Islet precursor cell (in vitro differentiated cells): ENCODE data around the gene BAZ1A.
"Not testable (repeated sequence)": the region's sequence is repeated elsewhere in the genome, so short reads cannot be mapped to it uniquely, and the experiment has no call there.

Experiments used
- DNase-seq: peaks from one replicate; pipeline ENCODE4 v3.0.0-alpha.2; 2018

Gene BAZ1A

DNA sequence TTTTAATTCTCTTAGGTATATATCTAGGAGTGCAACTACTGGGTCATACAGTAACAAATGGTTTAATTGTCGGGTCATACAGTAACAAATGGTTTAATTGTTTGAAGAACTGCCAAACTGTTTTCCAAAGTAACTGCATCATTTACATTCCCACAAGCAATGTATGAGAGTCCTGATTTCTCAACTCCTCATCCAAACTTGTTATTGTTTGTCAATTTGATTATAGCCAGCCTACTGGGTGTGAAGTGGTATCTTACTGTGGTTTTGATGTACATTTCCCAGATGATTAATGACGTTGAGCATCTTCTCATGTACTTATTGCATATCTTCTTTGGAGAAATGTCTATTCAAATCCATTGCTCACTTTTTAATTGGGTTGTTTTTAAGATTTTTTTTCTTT, 93.1 kb downstream of the BAZ1A start:
- DNase-seq, result no peak

DNA sequence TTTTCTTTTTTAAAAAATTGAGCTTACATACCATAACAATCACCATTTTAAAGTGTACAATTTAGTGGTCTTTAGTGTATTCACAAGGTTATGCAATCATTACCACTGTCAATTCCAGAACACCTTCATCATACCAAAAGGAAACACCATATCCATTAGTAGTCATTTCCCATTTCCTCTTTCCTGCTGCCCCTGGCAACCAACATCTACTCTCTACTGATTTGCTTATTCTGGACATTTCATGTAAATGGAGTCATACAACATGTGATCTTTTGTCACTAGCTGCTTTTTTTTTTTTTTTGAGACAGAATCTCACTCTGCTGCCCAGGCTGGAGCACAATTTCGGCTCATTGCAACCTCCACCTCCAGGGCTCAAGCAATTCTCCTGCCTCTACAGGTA, 93.9 kb downstream of the BAZ1A start:
- no peak for DNase-seq

DNA sequence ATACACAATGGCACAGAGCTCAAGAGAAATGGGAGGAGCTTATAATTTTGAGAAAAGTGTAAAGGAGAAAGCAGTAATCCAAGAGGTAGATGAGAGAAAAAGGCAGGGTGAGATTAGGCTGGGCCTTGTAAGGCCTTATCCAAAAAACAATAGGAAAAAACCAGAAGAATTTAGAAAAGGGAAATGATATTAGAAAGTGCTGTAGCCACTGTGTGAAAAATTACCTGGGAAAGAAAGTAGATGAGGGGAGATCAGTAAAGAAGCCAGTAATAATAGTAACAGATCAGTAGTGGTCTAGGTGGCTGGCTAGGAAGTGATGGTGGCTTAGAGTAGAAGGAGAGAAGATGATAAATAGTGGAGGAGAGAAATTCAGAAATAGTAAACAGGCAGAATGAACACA, 94.5 kb downstream of the BAZ1A start:
- DNase-seq, result no peak

DNA sequence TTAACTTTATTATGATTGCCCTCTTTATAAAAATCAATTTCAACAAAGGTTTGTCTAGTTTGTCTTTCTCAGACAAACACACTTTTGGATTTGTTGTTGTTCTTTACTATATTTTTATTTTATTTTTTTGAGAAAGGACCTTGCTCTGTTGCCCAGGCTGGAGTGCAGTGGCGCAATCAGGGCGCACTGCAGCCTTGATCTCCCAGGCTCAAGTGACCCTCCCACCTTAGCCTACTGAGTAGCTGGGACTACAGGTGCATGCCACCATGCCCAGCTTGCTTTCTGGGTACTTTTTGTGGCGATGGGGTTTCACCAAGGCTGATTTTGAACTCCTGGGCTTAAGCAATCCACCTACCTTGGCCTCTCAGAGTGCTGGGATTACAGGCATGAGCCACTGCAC, 96.4 kb downstream of the BAZ1A start:
- no peak for DNase-seq

DNA sequence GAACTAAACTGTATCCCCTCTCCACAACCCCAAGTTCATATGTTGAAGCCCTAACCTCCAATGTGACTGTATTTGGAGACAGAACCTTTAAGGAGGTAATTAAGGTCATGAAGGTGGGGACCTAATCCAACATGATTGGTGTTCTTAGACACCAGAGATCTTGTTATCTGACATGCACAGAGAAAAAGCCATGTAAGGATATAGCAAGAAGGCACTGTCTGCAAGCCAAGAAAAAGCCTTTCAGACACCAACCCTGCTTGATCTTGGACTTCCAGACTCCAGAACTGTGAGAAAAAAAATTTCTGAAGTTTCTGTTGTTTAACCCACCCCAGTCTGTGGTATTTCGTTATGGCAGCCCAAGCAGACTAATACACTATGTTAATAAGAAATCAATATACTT, 98.5 kb downstream of the BAZ1A start:
- DNase-seq, result no peak

- DNase-seq, result no peak
Measured at GRCh38 chr14:34775922-34776321, 99.2 kb downstream of the BAZ1A start.

- no peak for DNase-seq
Measured at GRCh38 chr14:34775342-34775741, 99.8 kb downstream of the BAZ1A start.

GRCh38 chr14:34770901-34771300, 104.3 kb downstream of the BAZ1A start:
- no peak for DNase-seq

DNA sequence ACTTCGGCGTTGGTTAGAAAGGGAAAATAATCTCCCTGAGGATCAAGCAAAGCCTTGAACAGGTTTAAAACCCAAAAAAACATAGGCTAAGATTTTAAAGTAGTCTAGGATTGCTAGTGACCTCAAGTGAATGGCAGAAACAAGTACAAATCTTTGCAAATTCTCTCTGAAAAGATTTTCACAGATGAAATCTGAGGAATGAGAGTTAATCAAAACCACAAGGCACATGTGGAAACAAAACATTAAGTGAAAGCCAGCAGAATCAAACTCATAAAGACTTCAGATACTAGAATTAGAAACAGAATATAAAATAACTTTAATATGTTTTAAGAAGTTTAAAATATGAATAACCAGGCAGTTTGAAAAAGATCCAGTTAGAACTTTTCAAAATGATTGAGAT, 108.6 kb downstream of the BAZ1A start:
- no peak for DNase-seq

DNA sequence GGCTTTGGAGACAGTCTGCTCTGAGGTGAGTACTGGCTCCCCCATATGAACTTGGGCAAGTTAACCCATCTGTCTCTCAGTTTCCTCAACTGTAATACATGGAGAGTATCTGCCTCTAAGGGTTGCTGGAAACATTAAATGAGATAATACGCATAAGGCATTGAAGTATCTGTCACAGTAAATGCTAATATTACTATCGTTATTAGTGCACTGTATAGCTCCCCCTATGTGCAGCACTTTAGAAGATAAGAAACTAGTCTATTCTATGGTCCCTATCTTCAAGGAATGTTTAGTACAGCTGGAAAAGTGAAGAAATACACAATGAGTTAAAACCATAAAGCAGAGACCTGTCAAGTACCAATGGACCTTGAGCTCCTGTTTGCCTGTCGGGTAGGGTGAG, 109.1 kb downstream of the BAZ1A start:
- no peak for DNase-seq

DNA sequence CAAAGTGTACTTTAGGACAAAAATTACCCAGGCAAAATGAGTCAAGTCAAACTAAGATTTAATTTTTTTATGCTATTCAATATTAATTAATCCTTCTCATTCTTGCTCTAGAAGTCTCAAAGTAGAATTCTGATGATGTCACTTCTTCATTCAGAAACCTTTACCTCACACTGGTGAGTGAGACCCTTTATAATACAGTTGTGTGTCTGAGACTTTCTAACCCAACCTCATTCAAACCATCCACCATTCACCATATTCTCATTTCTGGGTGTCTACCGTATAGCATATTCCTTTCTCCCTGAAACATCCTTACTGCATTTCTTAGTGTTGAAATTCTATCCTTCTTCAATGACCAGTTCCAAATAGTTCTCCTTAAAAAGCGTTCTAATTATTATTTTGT, 119.9 kb downstream of the BAZ1A start:
- DNase-seq, result no peak

- no peak for DNase-seq
Measured at GRCh38 chr14:34754687-34755086, 120.5 kb downstream of the BAZ1A start.

DNA sequence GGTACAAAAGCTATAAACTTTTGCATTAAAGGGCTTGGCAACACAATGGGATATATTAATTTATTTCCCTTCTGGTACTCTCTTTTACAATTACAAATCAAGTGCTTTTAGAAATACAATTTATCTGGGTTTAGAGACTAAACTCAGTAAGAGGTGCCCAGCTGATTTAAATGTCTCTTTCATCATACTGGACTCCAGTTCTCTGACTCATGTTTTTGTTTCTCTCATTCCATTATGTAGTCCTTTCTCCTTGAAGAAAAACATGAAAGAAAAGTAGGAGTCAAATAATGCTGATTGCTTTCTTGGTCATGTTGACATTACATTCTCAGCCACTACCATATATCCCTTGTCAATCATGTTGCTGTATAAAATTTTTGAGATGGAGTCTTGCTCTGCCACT, 124.5 kb downstream of the BAZ1A start:
- no peak for DNase-seq

DNA sequence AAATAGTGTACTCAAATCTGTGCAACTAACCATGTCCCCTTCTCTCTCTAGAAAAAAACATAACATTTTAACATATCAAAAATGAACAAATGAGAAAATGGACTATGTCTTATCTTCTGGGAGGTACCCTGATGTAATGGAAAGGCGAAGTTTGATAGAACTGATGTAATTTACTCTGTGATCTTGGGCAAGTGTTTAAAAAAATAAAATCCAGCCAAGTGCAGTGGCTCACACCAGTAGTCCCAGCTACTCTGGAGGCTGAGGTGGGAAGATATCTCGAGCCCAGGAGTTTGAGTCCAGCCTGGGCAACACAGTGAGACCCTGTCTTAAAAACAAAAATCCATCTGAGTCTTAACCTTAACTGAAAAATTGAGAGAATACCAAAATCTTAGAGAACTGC, 124.9 kb downstream of the BAZ1A start:
- DNase-seq, result no peak

GRCh38 chr14:34749408-34749807, 125.8 kb downstream of the BAZ1A start:
- DNase-seq, result no peak

- DNase-seq, result no peak
Measured at GRCh38 chr14:34742270-34743115, 132.7 kb downstream of the BAZ1A start.

DNA sequence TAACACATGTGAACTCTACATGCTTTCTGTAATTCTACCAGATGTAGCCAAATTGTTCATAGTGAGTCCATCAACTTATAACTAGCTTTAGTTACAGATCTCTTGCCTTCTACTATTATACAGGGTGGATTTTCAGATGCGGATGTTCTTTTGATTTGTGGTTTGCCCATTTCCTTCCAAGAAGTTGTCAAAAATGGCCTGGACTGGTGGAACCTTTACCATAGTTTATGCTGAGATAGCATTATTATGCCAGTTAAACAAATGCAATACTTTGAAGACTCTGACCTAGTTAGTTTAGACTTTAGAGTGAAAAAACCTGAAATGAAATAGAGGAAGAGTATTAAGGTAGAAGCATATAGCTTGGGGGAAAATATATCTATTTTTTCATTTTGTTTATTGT, 133.3 kb downstream of the BAZ1A start:
- no peak for DNase-seq

GRCh38 chr14:34740139-34740538, 135.0 kb downstream of the BAZ1A start:
- DNase-seq, result not testable (repeated sequence)

DNA sequence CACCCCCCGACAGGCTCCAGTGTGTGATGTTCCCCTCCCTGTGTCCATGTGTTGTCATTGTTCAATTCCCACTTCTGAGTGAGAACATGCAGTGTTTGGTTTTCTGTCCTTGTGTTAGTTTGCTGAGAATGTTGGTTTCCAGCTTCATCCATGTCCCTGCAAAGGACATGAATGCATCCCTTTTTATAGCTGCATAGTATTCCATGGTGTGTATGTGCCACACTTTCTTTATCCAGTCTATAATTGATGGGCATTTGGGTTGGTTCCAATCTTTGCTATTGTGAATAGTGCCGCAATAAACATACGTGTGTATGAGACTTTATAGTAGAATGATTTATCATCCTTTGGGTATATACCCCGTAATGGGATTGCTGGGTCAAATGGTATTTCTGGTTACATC, 138.1 kb downstream of the BAZ1A start:
- DNase-seq, result not testable (repeated sequence)

DNA sequence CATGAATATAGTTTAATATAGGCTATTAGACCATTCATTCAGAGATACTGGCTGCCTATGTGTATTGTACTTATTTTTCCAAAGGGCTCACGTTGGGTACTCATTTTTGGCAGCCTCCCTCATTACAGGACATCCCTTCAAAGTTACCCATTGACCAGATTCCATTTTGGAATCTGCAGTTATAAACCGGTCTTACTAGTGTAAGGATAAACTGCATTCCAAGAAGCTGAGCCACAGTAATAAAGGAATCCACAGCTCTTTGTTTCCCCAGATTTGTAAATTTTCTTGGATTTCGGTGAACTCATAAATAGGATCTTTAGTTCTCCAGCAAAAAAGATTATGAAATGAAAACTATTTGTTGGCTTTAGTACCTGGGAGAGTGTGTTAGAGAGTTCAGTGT, 141.9 kb downstream of the BAZ1A start:
- DNase-seq, result no peak

- DNase-seq, result no peak
Measured at GRCh38 chr14:34732802-34733201, 142.4 kb downstream of the BAZ1A start.

- no peak for DNase-seq
Measured at GRCh38 chr14:34723867-34724266, 151.3 kb downstream of the BAZ1A start.

DNA sequence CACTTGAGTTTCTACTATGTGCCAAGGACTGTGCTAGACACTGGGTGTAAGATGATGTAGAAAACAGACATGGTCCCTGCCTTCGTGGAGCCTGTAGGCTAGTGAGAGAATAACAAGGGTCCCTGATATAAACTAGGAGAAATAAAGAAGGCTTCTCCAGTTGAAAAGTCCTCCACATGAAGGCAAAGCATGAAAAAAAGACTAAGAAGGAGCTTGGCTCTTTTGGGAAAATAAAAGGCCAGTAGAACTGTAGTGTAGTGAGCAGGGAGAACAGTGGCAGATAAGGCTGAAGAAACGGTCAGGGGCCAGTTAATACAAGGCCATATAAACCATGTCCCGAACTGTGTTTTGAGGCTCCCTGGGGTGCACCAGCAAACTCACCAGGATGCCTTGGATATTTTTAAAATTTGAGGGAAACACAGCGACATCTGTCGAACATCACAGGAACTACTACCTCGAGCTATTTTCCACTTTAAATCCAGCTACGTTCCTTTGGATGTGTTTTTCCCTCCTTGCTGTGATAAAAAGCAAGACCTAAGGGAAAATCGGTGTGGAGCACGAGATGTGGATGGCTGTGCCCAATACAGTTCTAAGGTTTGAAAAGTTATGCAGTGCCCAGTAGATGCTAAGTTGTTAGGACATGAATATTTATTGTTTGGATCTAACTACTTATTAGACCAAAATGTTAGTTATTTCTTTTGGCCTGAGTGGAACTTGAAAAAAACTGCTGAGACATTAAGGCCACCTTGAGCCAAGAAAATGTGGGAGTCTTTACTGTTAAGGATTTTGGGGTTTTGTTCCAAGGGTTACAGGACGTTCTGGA, 152.2 kb downstream of the BAZ1A start:
- DNase-seq, result peak; percentile 70

GRCh38 chr14:34721129-34721528, 154.0 kb downstream of the BAZ1A start:
- no peak for DNase-seq
